GM18502 (cell line): ENCODE data around the gene TYRP1.

Experiments used
- ATAC-seq: cut with Tn5 transposase; IDR thresholded peaks from one replicate; pipeline ENCODE4 v1.9.1; 2021; ENCODE audit warnings: mild to moderate bottlenecking; ENCODE audit not compliant: unreplicated experiment, poor library complexity

Gene TYRP1

GRCh38 chr9:12726795-12727194 lies 33.6 kb downstream of the TYRP1 start:
- no peak for ATAC-seq

GRCh38 chr9:12730198-12730597 lies 37.0 kb downstream of the TYRP1 start:
- ATAC-seq = no peak

- ATAC-seq = no peak
Observed at GRCh38 chr9:12730927-12731326, 37.7 kb downstream of the TYRP1 start.

- no peak for ATAC-seq
Observed at GRCh38 chr9:12732971-12733370, 39.8 kb downstream of the TYRP1 start.

GRCh38 chr9:12735665-12736064 lies 42.5 kb downstream of the TYRP1 start:
- peak; percentile 46 for ATAC-seq

- no peak for ATAC-seq
Observed at GRCh38 chr9:12737871-12738270, 44.7 kb downstream of the TYRP1 start.

- ATAC-seq = no peak
Observed at GRCh38 chr9:12739014-12739652, 45.9 kb downstream of the TYRP1 start.

- ATAC-seq = no peak
Observed at GRCh38 chr9:12740845-12741244, 47.7 kb downstream of the TYRP1 start.

- no peak for ATAC-seq
Observed at GRCh38 chr9:12748016-12748415, 54.8 kb downstream of the TYRP1 start.

GRCh38 chr9:12748954-12749353 lies 55.8 kb downstream of the TYRP1 start:
- ATAC-seq = no peak

- ATAC-seq = no peak
Observed at GRCh38 chr9:12753931-12754330, 60.7 kb downstream of the TYRP1 start.

GRCh38 chr9:12759761-12760160 lies 66.6 kb downstream of the TYRP1 start:
- ATAC-seq = no peak
